Lower leg skin (tissue), 3 donors: ENCODE measurements around the gene MAL.

Experiments
- CTCF ChIP-seq, 3 donors: fragments of 450-650 bp; IDR thresholded peaks; one replicate each; pipeline ENCODE4 v1.5.1; 2016; ENCODE audit warnings: antibody characterized with exemption in 3 of 3, mild to moderate bottlenecking in 3 of 3, moderate library complexity in 2 of 3
- POLR2A ChIP-seq, 2 donors: fragments of 450-650 bp; IDR thresholded peaks; one replicate each; pipeline ENCODE4 v1.6.1; 2016 to 2017; ENCODE audit warnings: antibody characterized with exemption in 2 of 2, mild to moderate bottlenecking in 1 of 2, moderate library complexity in 1 of 2

- TF ChIP-seq CTCF (IDR thresholded peaks at IDR 0.05) (no peak), POLR2A (IDR thresholded peaks at IDR 0.05) (no peak)
Measured at GRCh38 chr2:95007031-95007609, 18.4 kb upstream of the MAL start.
